A673 (cell line): ENCODE results near the gene STAG1. TPM values are rescaled to one million over a fixed set of nuclear protein-coding genes. Genes with fewer than 3 reads are reported as not detected.
"Not testable (repeated sequence)": the region's sequence is repeated elsewhere in the genome, so short reads cannot be mapped to it uniquely, and the experiment has no call there.

Experiments used
- BruUV-seq: library from RNA; stranded (reverse); fragments of 400-500 nt; replicated peaks from 2 replicates; lab custom pipeline; 2021; lab: Mats Ljungman, UMichigan
- CTCF ChIA-PET: fragments of 300-600 bp; sonication (Branson Sonifier 250); formaldehyde crosslinking; loops from one replicate; lab custom pipeline; 2022; ENCODE audit warnings: antibody characterized with exemption; lab: Charles Lee
- POLR2A ChIA-PET: fragments of 300-600 bp; sonication (Branson Sonifier 250); formaldehyde crosslinking; loops from one replicate; lab custom pipeline; 2022; ENCODE audit warnings: antibody characterized with exemption; ENCODE audit not compliant: low non-redundant PET; lab: Charles Lee
- DNase-seq: peaks from one replicate; pipeline ENCODE4 v3.0.0-alpha.2; 2015; ENCODE audit warnings: low spot score
- H3K27ac ChIP-seq: fragments of 200-600 bp; sonication (generic); 2 replicates; pipeline ENCODE4 v1.5.1; 2016; ENCODE audit warnings: mixed run types, low read depth, mild to moderate bottlenecking, mixed read lengths, antibody characterized with exemption, low read length; ENCODE audit not compliant: poor library complexity, severe bottlenecking
- H3K27me3 ChIP-seq: fragments of 200-600 bp; sonication (generic); replicated peaks from 2 replicates; pipeline ENCODE4 v1.6.1; 2017; ENCODE audit warnings: mixed run types, low read depth, mild to moderate bottlenecking, mixed read lengths, antibody characterized with exemption, low read length; ENCODE audit not compliant: insufficient read depth, poor library complexity
- H3K36me3 ChIP-seq: fragments of 200-600 bp; sonication (generic); 2 replicates; pipeline ENCODE4 v1.6.1; 2016; ENCODE audit warnings: mixed run types, mild to moderate bottlenecking, mixed read lengths, antibody characterized with exemption, low read length; ENCODE audit not compliant: insufficient read depth, poor library complexity, severe bottlenecking
- H3K4me1 ChIP-seq: fragments of 200-600 bp; sonication (generic); 2 replicates; pipeline ENCODE4 v1.6.1; 2017; ENCODE audit warnings: mixed run types, mild to moderate bottlenecking, mixed read lengths, antibody characterized with exemption, low read length; ENCODE audit not compliant: insufficient read depth, poor library complexity, severe bottlenecking
- H3K4me3 ChIP-seq: fragments of 200-600 bp; sonication (generic); 2 replicates; pipeline ENCODE4 v1.5.1; 2016; ENCODE audit warnings: low read depth, mixed run types, mild to moderate bottlenecking, mixed read lengths, low read length; ENCODE audit not compliant: poor library complexity, severe bottlenecking
- H3K9me3 ChIP-seq: fragments of 200-600 bp; sonication (generic); 2 replicates; pipeline ENCODE4 v1.6.1; 2016; ENCODE audit warnings: mixed run types, low read depth, mild to moderate bottlenecking, mixed read lengths, antibody characterized with exemption, low read length; ENCODE audit not compliant: poor library complexity, severe bottlenecking
- CTCF ChIP-seq: fragments of 300-800, 200-600 bp; sonication (generic); conservative IDR thresholded peaks from 2 replicates; pipeline ENCODE4 v1.5.1; 2017; ENCODE audit warnings: low read depth, mild to moderate bottlenecking, antibody characterized with exemption, low read length, moderate library complexity, mixed read lengths
- EZH2 ChIP-seq: fragments of 200-600 bp; sonication (generic); IDR thresholded peaks from 2 replicates; pipeline ENCODE4 v1.6.1; 2017; ENCODE audit warnings: borderline replicate concordance, low read depth, mild to moderate bottlenecking, mixed read lengths, antibody characterized with exemption, low read length; ENCODE audit not compliant: poor library complexity, severe bottlenecking
- intact Hi-C: fragments of 100-400 bp; cut with micrococcal nuclease; formaldehyde crosslinking; loops from one replicate; pipeline ENCODE4 v1.10.0; 2022; ENCODE audit not compliant: unreplicated experiment
- total RNA-seq: library from RNA; stranded (reverse); gene quantifications from 2 replicates; pipeline ENCODE4 v1.2.3, GENCODE V29; 2021

Gene STAG1
- total RNA-seq, 1 experiment from 2014 or later, result 47.4 TPM

- intact Hi-C loops, result no loop called here
- ChIA-PET POLR2A (no interaction called here), CTCF (no interaction called here)
- TF ChIP-seq EZH2, result no peak
- TF ChIP-seq CTCF, result no peak
- Histone ChIP-seq H3K9me3 (no peaks in the 10 kb centered on the region), H3K4me3 (no peak overlapping the region), H3K27me3 (no peaks in the 10 kb centered on the region), H3K36me3 (no peaks in the 10 kb centered on the region), H3K27ac (no peak overlapping the region), H3K4me1 (peaks cover 5% of the 10 kb centered on the region)
- no TSS peak for BruUV-seq
- DNase-seq, result no peak
Observed at GRCh38 chr3:136516656-136517055, 235.5 kb downstream of the STAG1 start.

GRCh38 chr3:136516095-136516494, 236.1 kb downstream of the STAG1 start:
- Histone ChIP-seq H3K27me3 (no peaks in the 10 kb centered on the region), H3K27ac (no peak overlapping the region), H3K4me1 (peaks cover 5% of the 10 kb centered on the region), H3K4me3 (no peak overlapping the region), H3K9me3 (no peaks in the 10 kb centered on the region), H3K36me3 (no peaks in the 10 kb centered on the region)
- CTCF ChIA-PET, result no interaction called here
- no peak for DNase-seq
- POLR2A ChIA-PET, result no interaction called here
- intact Hi-C loops, result no loop called here
- no TSS peak for BruUV-seq
- TF ChIP-seq CTCF, result no peak
- TF ChIP-seq EZH2, result no peak

GRCh38 chr3:136514533-136514932, 237.6 kb downstream of the STAG1 start:
- H3K9me3 ChIP-seq, H3K27ac ChIP-seq: not testable (repeated sequence)

GRCh38 chr3:136513367-136513766, 238.8 kb downstream of the STAG1 start:
- Histone ChIP-seq H3K4me3 (no peak overlapping the region), H3K4me1 (peaks cover 5% of the 10 kb centered on the region), H3K9me3 (no peaks in the 10 kb centered on the region), H3K27me3 (no peaks in the 10 kb centered on the region), H3K36me3 (no peaks in the 10 kb centered on the region), H3K27ac (no peak overlapping the region)
- no TSS peak for BruUV-seq
- no peak for DNase-seq
- intact Hi-C loops, result no loop called here
- POLR2A ChIA-PET, result no interaction called here
- TF ChIP-seq EZH2, result no peak
- TF ChIP-seq CTCF, result no peak
- CTCF ChIA-PET, result no interaction called here

More at GRCh38 chr3:136514533-136514932, 237.6 kb downstream of the STAG1 start:
- H3K36me3 ChIP-seq, H3K27me3 ChIP-seq, intact Hi-C loops, BruUV-seq, POLR2A ChIA-PET, H3K4me3 ChIP-seq, CTCF ChIA-PET, H3K4me1 ChIP-seq, DNase-seq: not testable (repeated sequence)
